Measurements from ENCODE around the gene DCP2.
A peak's percentile ranks its signal among the peaks of the same experiment; 100 is the strongest.
"Not testable (repeated sequence)": the region's sequence is repeated elsewhere in the genome, so short reads cannot be mapped to it uniquely, and the experiment has no call there.

DCP2 gene

DNA sequence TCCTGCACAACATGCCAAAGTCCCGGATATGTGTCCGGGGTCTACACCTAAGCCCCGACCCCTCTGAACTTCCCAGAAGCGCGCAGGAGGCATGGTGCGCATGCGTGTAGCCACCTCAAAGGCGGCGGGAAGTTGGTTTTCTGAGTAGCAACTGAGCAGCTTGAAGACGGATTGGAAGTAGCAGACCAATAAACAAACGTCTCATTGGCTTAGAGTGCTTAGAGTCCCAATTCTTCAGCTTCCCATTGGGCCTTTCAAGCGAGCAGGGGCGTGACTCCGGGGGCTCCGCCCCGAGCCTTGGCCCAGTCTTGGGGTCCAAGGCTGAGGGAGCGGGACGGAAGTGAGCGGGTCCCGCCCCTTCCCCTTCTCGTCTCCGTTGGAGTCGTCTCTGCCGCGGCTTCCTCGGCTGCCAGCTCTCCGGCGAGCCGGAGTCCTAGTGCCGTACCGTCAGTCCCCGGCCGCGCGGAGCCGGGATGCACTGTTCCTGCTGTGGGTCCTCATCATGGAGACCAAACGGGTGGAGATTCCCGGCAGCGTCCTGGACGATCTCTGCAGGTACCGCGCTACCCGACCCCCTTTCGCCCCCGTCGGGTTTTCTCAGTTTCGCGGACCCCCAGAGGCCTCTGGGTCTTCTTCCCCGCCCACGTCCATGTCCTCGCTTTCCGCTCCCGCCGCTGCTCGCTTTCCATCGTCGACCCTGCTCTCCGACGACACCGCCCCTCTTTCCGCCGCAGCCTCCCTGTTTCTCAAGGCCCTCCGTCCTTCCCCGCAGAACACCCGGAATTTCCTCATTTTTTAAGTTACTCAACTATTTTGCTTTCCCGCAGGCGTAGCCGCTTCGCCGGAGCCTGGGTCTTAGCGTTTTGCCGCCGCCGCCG lies at the start of gene DCP2:
Gene DCP2 (plus strand): TSS at position 367 of the 878 bp plus-strand sequence. CDS start 136 bp downstream, at position 503.
- DNase-seq = peak; percentile 97

DNA sequence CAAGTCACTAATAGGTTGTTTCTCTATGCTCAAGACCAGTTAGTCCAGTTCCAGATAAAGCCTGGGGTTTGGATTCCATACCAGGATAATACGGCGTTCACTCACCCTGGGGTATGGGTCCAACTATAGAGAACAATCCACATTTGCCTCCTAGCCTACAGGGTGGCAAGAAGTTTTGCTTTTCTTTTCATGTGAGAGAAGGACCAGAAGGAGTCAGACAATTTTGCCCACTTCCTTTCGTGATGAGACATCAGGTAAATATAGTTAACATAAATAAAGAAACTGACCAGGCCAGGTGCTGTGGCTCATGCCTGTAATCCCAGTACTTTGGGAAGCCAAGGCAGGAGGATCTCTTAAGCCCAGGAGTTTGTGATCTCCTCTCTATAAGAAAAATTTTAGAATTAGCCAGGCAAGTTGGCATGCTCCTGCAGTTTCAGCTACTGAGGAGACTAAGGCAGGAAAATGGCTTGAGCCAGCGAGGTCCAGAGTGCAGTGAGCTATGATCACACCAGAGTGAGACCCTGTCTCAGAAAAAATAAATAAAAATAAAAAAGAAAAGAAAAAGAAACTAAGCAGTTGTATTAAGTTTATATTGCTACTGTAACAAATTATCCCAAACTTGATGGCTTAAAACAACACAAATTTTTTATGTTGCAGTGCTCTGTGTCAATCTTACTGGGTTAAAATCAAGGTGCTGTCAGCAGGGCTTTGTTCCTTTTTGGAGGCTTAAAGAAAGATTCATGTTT lies 47.1 kb upstream of the DCP2 start:
- no peak for DNase-seq

DNA sequence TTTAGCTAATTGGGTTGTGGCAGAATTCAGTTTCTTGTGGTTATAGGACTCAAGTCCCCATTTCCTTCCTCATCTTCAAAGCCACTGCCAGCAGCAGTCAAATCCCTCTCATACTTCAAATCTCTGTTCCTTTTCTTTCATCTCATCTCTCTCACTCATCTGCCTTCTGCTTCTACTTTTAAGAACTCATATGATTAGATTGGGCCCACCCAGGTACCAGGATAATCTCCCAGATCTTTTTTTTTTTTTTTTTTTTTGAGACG lies 46.6 kb upstream of the DCP2 start:
- no peak for DNase-seq

DNA sequence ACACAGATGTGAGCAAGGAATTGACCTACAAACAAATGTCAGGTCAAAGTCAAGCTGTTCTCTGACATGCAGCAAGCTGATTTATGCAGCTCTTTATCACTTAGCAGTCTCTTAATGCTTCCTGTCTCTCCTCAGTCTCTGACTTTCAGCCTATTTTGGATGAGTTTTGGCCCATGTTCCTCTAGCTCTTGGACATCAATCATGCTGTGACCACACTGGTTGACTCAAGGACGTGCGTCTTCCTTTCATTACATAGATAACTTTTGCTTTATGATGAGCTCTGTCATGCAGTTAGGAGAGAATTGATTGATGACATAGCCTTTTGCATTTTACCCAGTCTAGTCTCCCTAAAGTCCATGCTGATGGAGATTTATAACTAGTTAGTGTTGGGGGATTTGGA lies 45.1 kb upstream of the DCP2 start:
- DNase-seq = no peak

DNA sequence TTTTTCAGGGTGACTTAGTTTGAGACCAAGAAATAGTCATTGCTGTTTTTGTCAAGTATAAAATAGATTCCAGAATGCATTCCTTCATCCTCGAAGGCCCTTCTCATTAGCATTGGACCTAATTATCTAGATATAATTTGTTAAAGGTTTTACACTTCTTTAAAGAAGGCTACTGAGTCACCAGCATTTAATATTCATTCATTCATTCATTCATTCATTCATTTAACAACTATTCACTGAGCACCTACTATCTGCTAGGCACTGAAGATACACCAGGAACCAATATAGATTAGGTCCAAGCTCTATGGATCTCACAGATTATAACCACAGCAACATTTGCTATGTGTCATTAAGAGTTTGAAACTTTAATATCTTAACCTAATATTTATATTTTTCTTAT lies 43.5 kb upstream of the DCP2 start:
- DNase-seq = no peak

DNA sequence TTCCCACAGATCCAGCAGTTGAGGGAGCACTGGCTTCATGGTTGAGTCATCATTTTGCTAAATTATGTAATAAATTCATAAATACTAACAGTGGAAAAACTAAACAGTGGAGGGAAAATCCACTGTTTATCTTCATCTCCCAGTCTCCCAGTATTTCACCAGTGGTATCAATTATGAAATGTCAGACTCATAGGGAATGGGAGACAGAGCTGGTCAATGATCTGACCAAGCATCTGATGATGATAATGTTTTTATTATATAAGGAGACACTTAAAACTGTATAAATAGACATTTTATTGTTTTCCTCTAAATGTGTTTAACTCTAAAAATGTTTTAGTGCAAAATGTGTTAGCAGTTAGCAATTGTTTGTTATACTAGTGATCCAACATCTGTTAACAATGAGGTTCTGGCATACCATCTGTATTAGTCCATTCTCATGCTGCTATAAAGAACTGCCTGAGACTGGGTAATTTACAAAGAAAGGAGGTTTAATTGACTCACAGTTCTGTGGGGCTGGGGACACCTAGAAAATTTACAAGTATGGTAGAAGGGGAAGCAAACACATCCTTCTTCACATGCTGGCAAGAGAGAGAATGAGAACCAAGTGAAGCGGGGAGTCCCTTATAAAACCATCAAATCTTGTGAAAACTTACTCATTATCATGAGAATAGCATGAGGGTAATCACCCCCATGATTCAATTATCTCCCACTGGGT lies 42.8 kb upstream of the DCP2 start:
- DNase-seq = no peak

DNA sequence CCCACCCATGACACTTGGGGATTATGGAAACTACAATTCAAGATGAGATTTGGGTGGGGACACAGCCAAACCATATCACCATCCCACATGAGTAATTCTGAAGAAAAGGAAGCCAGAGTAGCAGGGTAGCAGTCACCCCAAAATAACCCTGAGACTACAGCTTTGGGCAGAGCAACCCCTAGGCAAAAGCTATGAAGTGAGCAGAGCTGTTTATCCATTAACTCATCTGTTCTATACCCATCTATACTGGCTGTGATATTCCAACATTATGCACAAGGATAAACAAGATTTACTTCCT lies 42.3 kb upstream of the DCP2 start:
- DNase-seq = no peak

DNA sequence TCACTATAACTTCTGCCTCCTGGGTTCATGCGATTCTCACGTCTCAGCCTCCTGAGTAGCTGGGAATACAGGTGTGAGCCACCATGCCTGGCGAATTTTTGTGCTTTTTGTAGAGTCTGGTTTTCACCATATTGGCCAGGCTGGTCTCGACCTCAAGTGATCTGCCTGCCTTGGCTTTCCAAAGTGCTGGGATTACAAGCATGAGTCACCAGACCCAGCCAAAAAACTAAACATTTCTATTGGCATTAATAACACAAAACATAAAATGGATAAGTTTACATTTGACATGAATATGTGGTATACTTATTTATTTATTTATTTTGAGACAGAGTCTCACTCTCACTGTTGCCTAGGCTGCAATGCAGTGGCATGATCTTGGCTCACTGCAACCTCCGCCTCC lies 40.9 kb upstream of the DCP2 start:
- no peak for DNase-seq

DNA sequence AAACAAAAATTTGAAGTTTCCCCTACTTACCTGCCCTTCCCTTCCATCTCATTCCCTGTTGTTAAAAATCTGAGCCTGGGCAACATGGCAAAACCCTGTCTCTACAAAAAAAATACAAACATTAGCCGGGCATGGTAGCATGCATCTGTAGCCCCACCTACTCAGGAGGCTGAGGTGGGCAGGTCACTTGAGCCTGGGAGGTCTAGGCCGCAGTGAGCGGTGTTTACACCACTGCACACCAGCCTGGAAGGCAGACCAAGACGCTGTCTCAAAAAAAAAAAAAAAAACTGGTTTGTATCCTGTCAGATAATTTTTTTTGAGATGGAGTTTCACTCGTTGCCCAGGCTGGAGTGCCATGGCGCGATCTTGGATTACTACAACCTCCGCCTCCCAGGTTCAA lies 38.3 kb upstream of the DCP2 start:
- no peak for DNase-seq

DNA sequence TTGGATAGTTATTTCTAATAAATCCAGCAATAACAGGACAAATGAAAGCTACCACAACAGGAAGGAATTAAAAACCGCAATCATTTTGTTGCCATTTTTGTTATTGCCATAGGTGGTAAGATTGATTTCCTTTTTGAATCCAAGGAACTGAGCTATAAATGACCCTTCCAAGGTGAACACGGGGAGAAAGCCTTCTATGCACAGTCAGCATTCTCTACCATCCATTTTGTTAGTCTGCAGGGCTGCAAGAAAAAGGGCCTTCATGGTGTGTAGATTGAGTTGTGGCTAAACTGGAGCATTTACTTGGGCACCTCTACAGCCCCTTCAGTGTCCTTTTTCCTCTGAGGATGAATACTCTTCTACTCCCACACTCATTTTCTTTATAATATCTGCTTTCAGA lies 35.9 kb upstream of the DCP2 start:
- DNase-seq = no peak

DNA sequence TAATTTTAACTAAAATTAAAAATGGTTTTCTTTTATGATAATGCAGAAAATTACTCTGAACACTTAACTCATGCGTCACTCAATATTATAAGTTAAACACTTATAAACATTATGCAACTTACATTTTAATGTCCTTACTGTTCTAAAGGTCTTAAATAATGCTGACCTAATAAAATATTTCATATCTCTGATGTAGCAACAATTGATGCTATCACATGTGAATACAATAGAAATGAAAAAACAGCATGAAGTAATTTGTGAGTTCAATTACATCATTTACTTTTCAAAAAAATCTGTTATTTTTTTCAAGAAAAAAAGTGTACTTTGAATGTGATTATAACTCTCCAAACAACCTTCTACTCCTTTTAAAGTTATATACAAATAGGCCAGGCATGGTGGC lies 28.1 kb upstream of the DCP2 start:
- DNase-seq = no peak

DNA sequence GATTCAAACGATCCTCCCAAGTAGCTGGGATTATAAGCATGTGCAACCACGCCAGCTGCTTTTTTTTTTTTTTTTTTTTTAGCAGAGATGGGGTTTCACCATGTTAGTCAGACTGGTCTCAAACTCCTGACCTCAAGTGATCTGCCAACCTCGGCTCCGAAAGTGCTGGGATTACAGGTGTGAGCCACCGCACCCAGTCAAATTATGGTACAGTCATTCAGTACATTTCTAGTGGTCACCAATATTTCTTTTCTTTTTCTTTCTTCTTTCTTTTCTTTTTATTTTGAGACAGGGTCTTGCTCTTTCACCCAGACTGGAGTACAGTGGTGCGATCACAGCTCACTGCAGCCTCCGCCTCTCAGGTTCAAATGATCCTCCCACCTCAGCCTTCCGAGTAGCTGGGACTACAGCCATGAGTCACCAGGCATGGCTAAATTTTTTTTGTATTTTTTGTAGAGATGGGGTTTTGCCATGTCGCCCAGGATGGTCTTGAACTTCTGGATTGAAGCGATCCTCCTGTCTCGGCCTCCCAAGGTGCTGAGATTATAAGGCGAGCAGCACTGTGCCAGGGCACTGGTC lies 25.4 kb upstream of the DCP2 start:
- DNase-seq = no peak

DNA sequence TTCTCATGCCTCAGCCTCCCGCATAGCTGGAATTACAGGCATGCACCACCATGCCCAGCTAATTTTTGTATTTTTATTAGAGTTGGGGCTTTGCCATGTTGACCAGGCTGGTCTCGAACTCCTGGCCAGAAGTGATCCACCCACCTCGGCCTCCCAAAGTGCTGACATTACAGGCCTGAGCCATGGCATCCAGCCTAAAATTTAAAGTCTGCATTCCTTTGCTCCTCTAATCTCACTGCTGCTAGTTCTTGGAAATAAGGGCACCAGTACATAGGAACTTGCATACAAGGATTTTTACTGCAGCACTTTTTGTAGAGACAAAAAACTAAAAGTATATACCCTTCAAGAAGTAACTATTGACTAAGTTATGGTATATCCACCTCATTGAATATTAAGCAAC lies 20.0 kb upstream of the DCP2 start:
- no peak for DNase-seq

DNA sequence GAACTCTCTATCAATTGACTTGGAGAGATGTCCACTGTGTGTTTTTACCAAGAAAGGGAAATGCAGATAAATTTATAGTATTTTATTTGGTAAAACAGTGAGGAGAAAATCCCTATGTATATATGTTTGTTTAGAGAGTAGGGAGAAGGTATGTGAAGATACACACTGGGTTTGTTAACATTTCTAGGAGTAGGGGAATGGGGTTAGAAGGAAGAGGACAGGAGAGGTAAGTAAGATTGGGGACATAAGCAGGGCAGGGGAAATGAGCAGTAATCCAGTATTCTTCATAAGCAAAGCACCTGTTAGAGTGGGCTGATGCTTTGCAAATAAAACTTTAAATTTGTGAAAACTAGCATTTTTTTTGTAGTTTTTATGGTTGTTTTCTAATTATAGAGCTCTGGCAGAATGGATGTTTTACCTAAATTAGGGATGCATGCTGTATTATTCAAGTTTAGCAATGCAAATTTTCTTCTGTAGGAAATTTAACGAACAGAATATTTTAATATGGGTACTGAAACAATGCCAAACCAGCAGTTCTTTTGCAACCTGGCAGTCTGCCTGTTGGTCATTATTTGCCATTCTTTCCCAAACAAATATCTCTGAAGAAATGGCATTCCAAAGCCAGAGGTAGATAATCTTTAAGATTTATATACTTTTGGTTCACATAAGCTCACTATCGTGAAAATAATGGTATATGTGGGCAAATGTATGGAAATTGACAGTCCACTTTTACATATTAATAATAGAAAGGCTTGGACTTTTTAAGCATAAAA lies 19.4 kb upstream of the DCP2 start:
- DNase-seq = no peak

DNA sequence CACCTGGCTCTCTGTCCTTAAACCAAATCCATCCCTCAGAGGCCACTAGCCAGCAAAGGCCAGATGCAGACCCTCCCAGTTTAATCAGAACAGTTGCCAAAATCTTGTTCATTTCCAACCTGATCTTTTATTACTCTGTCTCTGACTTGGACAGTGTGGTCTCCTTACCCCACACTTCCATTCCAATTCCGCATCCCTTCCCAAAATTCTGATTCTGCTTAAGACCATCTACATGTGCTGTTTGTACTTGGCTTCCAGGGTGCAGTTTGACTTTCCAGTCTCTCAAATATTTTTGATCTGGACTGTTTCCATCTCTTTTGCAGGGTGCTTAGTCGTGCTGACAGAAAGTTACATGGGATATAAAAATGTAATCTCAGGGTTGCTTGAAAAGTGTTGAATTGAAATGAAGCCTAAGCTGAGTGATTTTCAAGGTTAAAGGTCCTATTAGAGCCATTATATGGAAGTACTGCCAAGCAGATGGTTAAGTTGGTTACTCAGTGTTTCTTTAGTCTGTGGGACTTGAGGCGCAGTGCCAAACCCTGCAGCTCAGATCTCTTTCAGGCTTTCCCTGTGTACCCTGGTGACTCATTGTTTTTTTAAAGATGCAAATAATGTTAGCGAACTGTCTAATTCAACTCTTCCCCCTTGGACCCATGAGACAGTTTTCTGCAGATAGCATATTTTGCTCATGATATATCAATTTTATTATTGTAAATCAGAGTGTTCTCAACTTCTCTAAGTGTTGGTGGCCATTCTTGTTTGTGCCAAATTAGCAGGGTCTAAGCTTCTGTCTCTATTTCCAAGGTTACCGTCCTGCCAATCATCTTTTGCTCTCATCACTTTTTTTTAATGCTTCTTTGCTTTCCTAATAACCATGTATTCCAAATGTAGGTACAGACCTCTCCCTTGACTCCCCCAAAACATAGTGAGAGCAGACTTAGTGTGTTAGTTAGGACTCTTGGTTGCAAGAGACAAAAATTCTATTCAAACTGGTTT lies 18.2 kb upstream of the DCP2 start:
- peak; percentile 19 for DNase-seq

DNA sequence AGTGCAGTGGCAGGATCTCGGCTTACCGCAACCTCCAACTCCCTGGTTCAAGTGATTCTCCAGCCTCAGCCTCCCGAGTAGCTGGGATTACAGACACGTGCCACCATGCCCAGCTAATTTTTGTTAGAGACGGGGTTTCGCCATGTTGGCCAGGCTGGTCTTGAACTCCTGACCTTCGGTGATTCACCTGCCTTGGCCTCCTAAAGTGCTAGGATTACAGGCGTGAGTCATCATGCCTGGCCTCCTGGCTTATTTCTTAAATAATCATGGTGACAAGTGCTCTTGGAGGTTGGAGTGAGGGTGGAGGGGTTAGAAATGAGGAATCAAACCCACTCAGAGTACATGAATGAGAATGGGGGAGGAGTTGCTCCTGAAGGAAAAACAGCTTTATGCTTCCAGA lies 16.7 kb upstream of the DCP2 start:
- DNase-seq = not testable (repeated sequence)

DNA sequence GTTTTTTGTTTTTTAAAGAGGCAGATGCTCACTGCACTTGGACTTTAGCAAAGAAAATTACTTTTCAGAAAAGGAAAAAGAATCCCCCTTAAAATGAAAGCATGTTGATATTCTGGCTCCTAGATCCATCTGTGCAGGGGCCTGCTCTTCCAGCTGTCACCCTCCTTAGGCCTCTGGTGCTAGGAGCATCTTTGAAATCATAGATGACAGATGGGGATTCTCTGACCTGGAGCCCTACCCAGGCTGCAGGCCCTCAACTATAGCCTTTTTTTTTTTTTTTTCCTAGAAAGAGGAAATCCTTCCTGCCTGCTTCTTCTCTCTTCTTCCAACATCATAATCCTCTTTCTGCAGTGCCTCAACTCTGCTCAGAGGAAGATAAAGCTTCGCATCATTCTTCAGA lies 16.3 kb upstream of the DCP2 start:
- DNase-seq = no peak

DNA sequence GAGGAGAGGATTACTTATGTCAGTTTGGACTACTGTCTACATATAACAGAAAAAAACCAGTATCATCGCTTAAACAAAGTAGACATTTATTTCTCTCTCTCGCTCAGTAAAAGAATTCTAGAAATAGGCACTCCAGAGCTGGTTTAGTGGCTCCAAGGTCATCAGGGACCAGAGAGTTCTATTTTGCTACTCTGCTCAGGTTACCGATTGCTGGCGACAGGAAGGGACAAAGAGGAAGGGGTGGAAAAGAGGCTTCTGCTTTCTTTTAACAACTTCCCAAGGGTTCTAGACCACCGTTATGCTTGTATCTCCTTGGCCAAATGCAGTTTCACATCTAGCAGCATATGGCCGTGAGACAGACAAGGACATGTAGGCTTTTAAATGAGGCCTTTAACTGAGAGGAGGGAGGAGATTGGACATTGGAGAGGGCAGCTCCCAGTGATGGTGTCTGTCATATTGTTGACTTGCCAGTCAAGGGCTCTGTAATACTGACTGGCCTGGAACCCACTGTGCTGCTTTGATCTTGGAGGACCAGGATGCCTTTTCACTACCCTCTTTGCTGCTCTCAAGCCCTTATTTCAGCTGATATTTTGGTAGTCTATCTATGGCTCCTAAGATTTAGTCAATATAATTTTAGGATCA lies 15.6 kb upstream of the DCP2 start:
- no peak for DNase-seq

DNA sequence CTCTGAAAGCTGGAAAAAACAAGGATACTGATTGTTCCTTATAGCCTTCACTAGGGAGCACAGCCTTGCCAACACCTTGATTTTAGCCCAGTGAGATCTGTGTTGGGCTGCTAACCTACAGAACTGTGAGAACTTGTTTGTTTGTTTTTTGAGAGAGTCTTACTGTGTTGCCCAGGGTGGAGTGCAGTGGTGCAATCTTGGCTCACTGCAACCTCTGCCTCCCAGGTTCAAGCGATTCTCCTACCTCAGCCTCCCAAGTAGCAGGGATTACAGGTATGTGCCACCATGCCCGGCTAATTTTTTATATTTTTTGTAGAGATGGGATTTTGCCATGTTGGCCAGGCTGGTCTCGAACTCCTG lies 13.2 kb upstream of the DCP2 start:
- DNase-seq = not testable (repeated sequence)

DNA sequence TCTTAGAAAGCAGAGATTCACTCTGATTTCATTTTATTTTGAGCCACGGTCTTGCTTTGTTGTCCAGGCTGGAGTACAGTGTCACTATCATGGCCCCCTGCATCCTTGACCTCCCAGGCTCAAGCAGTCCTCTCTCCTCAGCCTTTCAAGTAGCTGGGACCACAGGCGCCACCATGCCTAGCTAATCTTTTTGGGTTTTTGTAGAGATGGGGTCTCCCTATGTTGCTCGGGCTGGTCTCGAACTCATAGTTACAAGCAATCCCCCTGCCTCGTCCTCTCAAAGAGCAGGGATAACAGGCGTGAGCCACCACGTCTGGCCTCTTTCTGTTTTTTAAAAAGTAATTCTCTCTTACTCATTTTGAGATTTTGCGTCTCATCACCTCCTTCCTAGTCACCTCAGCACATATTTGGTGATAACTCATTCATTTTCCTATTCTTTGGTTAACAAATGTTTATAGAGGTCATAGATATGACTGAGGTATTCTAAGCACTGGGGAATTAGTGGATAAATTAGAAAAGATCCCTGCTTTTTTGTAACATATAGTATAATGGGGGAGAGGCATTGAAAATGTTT lies 10.8 kb upstream of the DCP2 start:
- no peak for DNase-seq

DNA sequence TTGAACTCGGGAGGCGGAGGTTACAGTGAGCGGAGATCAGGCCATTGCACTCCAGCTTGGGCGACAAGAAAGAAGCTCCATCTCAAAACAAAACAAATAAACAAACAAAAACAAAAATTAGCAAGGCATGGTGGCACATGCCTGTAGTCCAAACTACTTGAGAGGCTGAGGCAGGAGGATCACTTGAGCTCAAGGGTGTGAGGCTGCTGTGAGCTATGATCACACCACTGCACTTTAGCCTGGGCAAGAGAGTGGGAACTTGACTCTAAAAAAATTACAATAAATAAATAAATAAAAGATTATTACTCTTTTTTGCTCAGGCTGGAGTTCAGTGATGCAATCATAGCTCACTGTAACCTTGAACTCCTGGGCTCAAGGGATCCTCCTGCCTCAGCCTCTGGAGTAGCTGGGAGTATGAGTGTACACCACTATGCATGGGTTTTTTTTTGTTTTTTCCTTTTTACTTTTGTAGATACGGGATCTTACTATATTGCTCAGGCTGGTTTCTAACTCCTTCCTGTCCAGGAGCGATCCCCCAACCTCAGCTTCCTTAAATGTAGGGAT lies 9.0 kb upstream of the DCP2 start:
- DNase-seq = no peak

Measured in NCI-H1436 treated with DMSO at 0.1 percent for 48 hours (cell line).